ENCODE results near the gene ANKMY2. TPM values are rescaled to one million over a fixed set of nuclear protein-coding genes. Genes with fewer than 3 reads are reported as not detected.

The ANKMY2 gene
- polyA plus RNA-seq, 3 donors, result 4.8 to 7.5 (median 7.0) TPM

DNA sequence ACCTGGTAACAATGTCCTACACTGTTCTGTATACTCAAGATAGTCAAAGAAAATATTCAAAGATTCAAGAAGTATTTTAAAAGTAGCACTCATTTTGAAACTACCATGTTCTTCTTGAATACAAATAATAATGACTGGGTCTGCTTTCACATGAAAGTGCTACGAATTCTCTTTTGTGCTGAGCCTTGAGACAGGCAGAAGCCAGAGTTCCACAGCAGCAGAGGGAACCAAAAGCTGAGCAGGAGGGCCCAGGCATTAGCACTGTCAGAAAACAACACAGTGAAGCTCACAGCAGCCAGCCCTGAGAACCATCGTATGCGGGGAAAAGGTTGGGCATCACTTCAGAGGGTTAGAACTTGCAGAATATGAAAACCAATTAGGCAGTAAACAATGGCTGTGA lies 38.9 kb downstream of the ANKMY2 start:
- H3K27me3 ChIP-seq (ENCODE audit: control insufficient read depth in 2 of 2, insufficient read depth in 2 of 2, low read length in 2 of 2), result no peaks in the 10 kb centered on the region
- H3K4me1 ChIP-seq (ENCODE audit: control insufficient read depth in 1 of 2, insufficient read depth in 2 of 2, low read length in 2 of 2), result peaks cover 0 to 4% of the 10 kb centered on the region in 2 donors
- intact Hi-C loops (cut with micrococcal nuclease), result no loop called here
- no peaks in the 10 kb centered on the region for H3K27me3 Mint-ChIP-seq (ENCODE audit: low read depth in 3 of 3)
- no peaks in the 10 kb centered on the region for H3K9me3 ChIP-seq (replicated peaks in 1 of 2; ENCODE audit: control insufficient read depth in 1 of 2, insufficient read depth in 1 of 2, low read length in 2 of 2)
- H3K79me2 ChIP-seq (ENCODE audit: insufficient read depth, low read length), result no peaks in the 10 kb centered on the region
- no peak for DNase-seq
- H2AFZ ChIP-seq (ENCODE audit: insufficient read depth, low read depth, low read length, poor library complexity, severe bottlenecking), result no peak overlapping the region
- no peaks in the 10 kb centered on the region for H3K9me3 Mint-ChIP-seq
- no peak overlapping the region for H3K4me3 ChIP-seq (replicated peaks in 1 of 3; ENCODE audit: low read depth in 2 of 3, low read length in 3 of 3)
- H3K27ac Mint-ChIP-seq, result no peak overlapping the region
- no peak overlapping the region for H3K27ac ChIP-seq (ENCODE audit: low read depth in 1 of 2, low read length in 2 of 2)
- H3K36me3 ChIP-seq (replicated peaks in 1 of 2; ENCODE audit: control insufficient read depth in 1 of 2, insufficient read depth in 2 of 2, low read length in 2 of 2), result peaks cover 18 to 59% of the 10 kb centered on the region in 2 donors
- TF ChIP-seq, protein P1, sequence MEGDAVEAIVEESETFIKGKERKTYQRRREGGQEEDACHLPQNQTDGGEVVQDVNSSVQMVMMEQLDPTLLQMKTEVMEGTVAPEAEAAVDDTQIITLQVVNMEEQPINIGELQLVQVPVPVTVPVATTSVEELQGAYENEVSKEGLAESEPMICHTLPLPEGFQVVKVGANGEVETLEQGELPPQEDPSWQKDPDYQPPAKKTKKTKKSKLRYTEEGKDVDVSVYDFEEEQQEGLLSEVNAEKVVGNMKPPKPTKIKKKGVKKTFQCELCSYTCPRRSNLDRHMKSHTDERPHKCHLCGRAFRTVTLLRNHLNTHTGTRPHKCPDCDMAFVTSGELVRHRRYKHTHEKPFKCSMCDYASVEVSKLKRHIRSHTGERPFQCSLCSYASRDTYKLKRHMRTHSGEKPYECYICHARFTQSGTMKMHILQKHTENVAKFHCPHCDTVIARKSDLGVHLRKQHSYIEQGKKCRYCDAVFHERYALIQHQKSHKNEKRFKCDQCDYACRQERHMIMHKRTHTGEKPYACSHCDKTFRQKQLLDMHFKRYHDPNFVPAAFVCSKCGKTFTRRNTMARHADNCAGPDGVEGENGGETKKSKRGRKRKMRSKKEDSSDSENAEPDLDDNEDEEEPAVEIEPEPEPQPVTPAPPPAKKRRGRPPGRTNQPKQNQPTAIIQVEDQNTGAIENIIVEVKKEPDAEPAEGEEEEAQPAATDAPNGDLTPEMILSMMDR (IDR thresholded peaks at IDR 0.05), result no peak
- H3K9ac ChIP-seq (ENCODE audit: insufficient read depth, low read length, poor library complexity, severe bottlenecking), result no peak overlapping the region
- 100% methylated on average over 3 of the region's 3 CpGs for WGBS (ENCODE audit: insufficient coverage)
- no peak overlapping the region for H3K4me3 Mint-ChIP-seq
- no peaks in the 10 kb centered on the region for H4K20me1 ChIP-seq (ENCODE audit: insufficient read depth, low read length)
- H3K4me1 Mint-ChIP-seq, result peaks cover 7% of the 10 kb centered on the region
- peaks cover 50 to 57% of the 10 kb centered on the region in 2 donors for H3K36me3 Mint-ChIP-seq
- no peak overlapping the region for H3K4me2 ChIP-seq (replicated peaks; ENCODE audit: extremely low read depth, low read length, poor library complexity, severe bottlenecking)

DNA sequence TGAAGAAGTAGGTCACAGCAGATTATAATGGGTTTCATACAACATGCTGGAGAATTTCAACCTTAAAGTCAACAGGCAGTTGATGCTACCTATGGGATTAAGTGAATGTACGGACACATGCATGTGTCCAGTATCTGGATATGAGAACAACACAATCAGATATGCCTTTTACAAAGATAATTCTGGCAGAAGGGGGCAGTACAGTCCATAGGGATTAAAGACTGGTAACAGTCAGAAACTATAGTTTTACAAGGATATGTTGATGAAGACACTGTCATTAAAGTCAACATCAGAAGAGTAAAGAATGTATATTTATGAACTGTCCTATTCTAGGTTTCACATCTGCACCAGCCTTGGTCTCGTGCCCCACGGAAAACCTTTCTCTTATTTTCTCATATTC lies 41.5 kb downstream of the ANKMY2 start:
- no peaks in the 10 kb centered on the region for H3K4me1 ChIP-seq (ENCODE audit: control insufficient read depth in 1 of 2, insufficient read depth in 2 of 2, low read length in 2 of 2)
- H2AFZ ChIP-seq (ENCODE audit: insufficient read depth, low read depth, low read length, poor library complexity, severe bottlenecking), result no peak overlapping the region
- H3K4me1 Mint-ChIP-seq, result no peaks in the 10 kb centered on the region
- H3K27me3 ChIP-seq (ENCODE audit: control insufficient read depth in 2 of 2, insufficient read depth in 2 of 2, low read length in 2 of 2), result no peaks in the 10 kb centered on the region
- H3K4me2 ChIP-seq (replicated peaks; ENCODE audit: extremely low read depth, low read length, poor library complexity, severe bottlenecking), result no peak overlapping the region
- no peaks in the 10 kb centered on the region for H3K79me2 ChIP-seq (ENCODE audit: insufficient read depth, low read length)
- H3K9ac ChIP-seq (ENCODE audit: insufficient read depth, low read length, poor library complexity, severe bottlenecking), result no peak overlapping the region
- no peaks in the 10 kb centered on the region for H4K20me1 ChIP-seq (ENCODE audit: insufficient read depth, low read length)
- no peak for DNase-seq
- H3K9me3 Mint-ChIP-seq, result peaks cover 0 to 2% (median 0%) of the 10 kb centered on the region in 7 donors
- H3K36me3 ChIP-seq (replicated peaks in 1 of 2; ENCODE audit: control insufficient read depth in 1 of 2, insufficient read depth in 2 of 2, low read length in 2 of 2), result peaks cover 31 to 77% of the 10 kb centered on the region in 2 donors
- no peak overlapping the region for H3K27ac ChIP-seq (ENCODE audit: low read depth in 1 of 2, low read length in 2 of 2)
- intact Hi-C loops (cut with micrococcal nuclease), result no loop called here
- H3K36me3 Mint-ChIP-seq, result peaks cover 62 to 76% of the 10 kb centered on the region in 2 donors
- no peak overlapping the region for H3K4me3 Mint-ChIP-seq
- H3K27me3 Mint-ChIP-seq (ENCODE audit: low read depth in 3 of 3), result no peaks in the 10 kb centered on the region
- no peak overlapping the region for H3K4me3 ChIP-seq (replicated peaks in 1 of 3; ENCODE audit: low read depth in 2 of 3, low read length in 3 of 3)
- no peak overlapping the region for H3K27ac Mint-ChIP-seq
- no peaks in the 10 kb centered on the region for H3K9me3 ChIP-seq (replicated peaks in 1 of 2; ENCODE audit: control insufficient read depth in 1 of 2, insufficient read depth in 1 of 2, low read length in 2 of 2)
- WGBS (ENCODE audit: insufficient coverage), result no CpG with 5 or more reads among the region's 3 CpGs
- TF ChIP-seq, protein P1 (IDR thresholded peaks at IDR 0.05), result no peak
